Measurements from ENCODE around the gene PLEKHA4. TPM values are rescaled to one million over a fixed set of nuclear protein-coding genes. Genes with fewer than 3 reads are reported as not detected.
A peak's percentile ranks its signal among the peaks of the same experiment; 100 is the strongest.

PLEKHA4 gene
- total RNA-seq, 4 donors from 2014 or later, result 2.8 to 38.8 (median 5.9) TPM

GRCh38 chr19:48814895-48815294, 53.5 kb downstream of the PLEKHA4 start:
- no peak overlapping the region for H3K27ac ChIP-seq
- H3K4me1 ChIP-seq, result peaks cover 0 to 49% (median 10%) of the 10 kb centered on the region in 4 donors
- H3K36me3 ChIP-seq, result no peaks in the 10 kb centered on the region
- DNase-seq, result no peak
- no peaks in the 10 kb centered on the region for H3K27me3 ChIP-seq
- no peak for TF ChIP-seq POLR2A (IDR thresholded peaks at IDR 0.05)
- no peak for TF ChIP-seq CTCF (IDR thresholded peaks at IDR 0.05)
- no peaks in the 10 kb centered on the region for H3K9me3 ChIP-seq
- H3K4me3 ChIP-seq, result no peak overlapping the region

GRCh38 chr19:48813123-48813913, 55.1 kb downstream of the PLEKHA4 start:
- no peaks in the 10 kb centered on the region for H3K27me3 ChIP-seq
- H3K4me3 ChIP-seq, result no peak overlapping the region
- no peak for DNase-seq
- peak in 2 of 6 experiments; percentile 14 to 32 for TF ChIP-seq CTCF (IDR thresholded peaks at IDR 0.05)
- no peak for TF ChIP-seq POLR2A (IDR thresholded peaks at IDR 0.05)
- H3K27ac ChIP-seq, result peak overlapping the region in 3 of 4 donors; percentile 79 to 90 (median 83)
- no peaks in the 10 kb centered on the region for H3K36me3 ChIP-seq
- H3K4me1 ChIP-seq, result peaks cover 0 to 53% (median 11%) of the 10 kb centered on the region in 4 donors
- no peaks in the 10 kb centered on the region for H3K9me3 ChIP-seq

GRCh38 chr19:48812094-48812929, 56.1 kb downstream of the PLEKHA4 start:
- H3K9me3 ChIP-seq, result no peaks in the 10 kb centered on the region
- H3K36me3 ChIP-seq, result no peaks in the 10 kb centered on the region
- H3K4me1 ChIP-seq, result peaks cover 0 to 53% (median 11%) of the 10 kb centered on the region in 4 donors
- H3K4me3 ChIP-seq, result peak overlapping the region; percentile 56 to 75 (median 68)
- H3K27me3 ChIP-seq, result no peaks in the 10 kb centered on the region
- TF ChIP-seq POLR2A (IDR thresholded peaks at IDR 0.05) (peak in 1 of 2 donors; percentile 49), CTCF (IDR thresholded peaks at IDR 0.05) (no peak)
- peak; percentile 84 to 93 (median 91) for DNase-seq
- peak overlapping the region; percentile 79 to 90 (median 82) for H3K27ac ChIP-seq

- Histone ChIP-seq H3K4me3 (peak overlapping the region; percentile 56 to 75 (median 68)), H3K27ac (peak overlapping the region; percentile 76 to 90 (median 82)), H3K27me3 (no peaks in the 10 kb centered on the region), H3K4me1 (peaks cover 0 to 42% (median 11%) of the 10 kb centered on the region in 4 donors), H3K36me3 (no peaks in the 10 kb centered on the region), H3K9me3 (no peaks in the 10 kb centered on the region)
- no peak for TF ChIP-seq CTCF (IDR thresholded peaks at IDR 0.05)
- TF ChIP-seq POLR2A (IDR thresholded peaks at IDR 0.05), result no peak
- DNase-seq, result no peak
These were observed 58.3 kb downstream of the PLEKHA4 start for GRCh38 chr19:48810151-48810550.

GRCh38 chr19:48807590-48808308, 60.7 kb downstream of the PLEKHA4 start:
- TF ChIP-seq CTCF (IDR thresholded peaks at IDR 0.05) (no peak), POLR2A (IDR thresholded peaks at IDR 0.05) (no peak)
- Histone ChIP-seq H3K9me3 (no peaks in the 10 kb centered on the region), H3K27ac (peak overlapping the region in 3 of 4 donors; percentile 57 to 89 (median 76)), H3K36me3 (no peaks in the 10 kb centered on the region), H3K4me3 (peak overlapping the region in 2 of 4 donors; percentile 53 to 54), H3K4me1 (peaks cover 0 to 41% (median 11%) of the 10 kb centered on the region in 4 donors), H3K27me3 (no peaks in the 10 kb centered on the region)
- peak in 2 of 3 donors; percentile 71 to 79 for DNase-seq
